Measurements from ENCODE around the gene CLASP1.
A peak's percentile ranks its signal among the peaks of the same experiment; 100 is the strongest.
"Not testable (repeated sequence)": the region's sequence is repeated elsewhere in the genome, so short reads cannot be mapped to it uniquely, and the experiment has no call there.

CLASP1 gene

GRCh38 chr2:121298476-121298875, 350.8 kb downstream of the CLASP1 start:
- no peak for DNase-seq

- not testable (repeated sequence) for DNase-seq
Measured at GRCh38 chr2:121297866-121298265, 351.4 kb downstream of the CLASP1 start.

GRCh38 chr2:121297217-121297830, 351.9 kb downstream of the CLASP1 start:
- DNase-seq = peak; percentile 80

GRCh38 chr2:121295911-121296650, 353.2 kb downstream of the CLASP1 start:
- no peak for DNase-seq

- no peak for DNase-seq
Measured at GRCh38 chr2:121294881-121295840, 354.1 kb downstream of the CLASP1 start.

- peak; percentile 74 for DNase-seq
Measured at GRCh38 chr2:121293450-121294325, 355.6 kb downstream of the CLASP1 start.

GRCh38 chr2:121291251-121291580, 358.0 kb downstream of the CLASP1 start:
- DNase-seq = no peak

- no peak for DNase-seq
Measured at GRCh38 chr2:121289271-121289670, 360.0 kb downstream of the CLASP1 start.

GRCh38 chr2:121288454-121289231, 360.6 kb downstream of the CLASP1 start:
- no peak for DNase-seq

- DNase-seq = no peak
Measured at GRCh38 chr2:121287956-121288355, 361.3 kb downstream of the CLASP1 start.

All from NCI-H69 (cell line).